Activated naive CD8-positive, alpha-beta T cell treated with anti-CD3 and anti-CD28 coated beads for 36 hours (primary cell): ENCODE data around the gene MAPK10. TPM values are rescaled to one million over a fixed set of nuclear protein-coding genes. Genes with fewer than 3 reads are reported as not detected.
"Not testable (repeated sequence)": the region's sequence is repeated elsewhere in the genome, so short reads cannot be mapped to it uniquely, and the experiment has no call there.

Experiments
- DNase-seq: peaks from one replicate; pipeline ENCODE4 v3.0.0; 2021
- H3K27ac Mint-ChIP-seq: one replicate; pipeline ENCODE4 v1.8.0; 2022; ENCODE audit warnings: mild to moderate bottlenecking, moderate library complexity, mixed read lengths
- H3K27me3 Mint-ChIP-seq: one replicate; pipeline ENCODE4 v1.8.0; 2022; ENCODE audit warnings: mild to moderate bottlenecking, mixed read lengths
- H3K36me3 Mint-ChIP-seq: one replicate; pipeline ENCODE4 v1.8.0; 2021; ENCODE audit warnings: mild to moderate bottlenecking, mixed read lengths
- H3K4me1 Mint-ChIP-seq: one replicate; pipeline ENCODE4 v1.8.0; 2021; ENCODE audit warnings: mixed read lengths
- H3K4me3 Mint-ChIP-seq: one replicate; pipeline ENCODE4 v1.8.0; 2022; ENCODE audit warnings: mild to moderate bottlenecking, moderate library complexity, mixed read lengths
- H3K9me3 Mint-ChIP-seq: one replicate; pipeline ENCODE4 v1.8.0; 2022; ENCODE audit warnings: mixed read lengths
- total RNA-seq, 2 experiments: library from RNA; stranded (reverse); gene quantifications; one replicate each; pipeline ENCODE4 v1.2.3, GENCODE V29; 2021

Gene MAPK10
- total RNA-seq, 2 experiments from 2014 or later, result 0.29 TPM; not detected in 1

GRCh38 chr4:86362510-86362909, 2.7 kb upstream of the MAPK10 start:
- Mint-ChIP-seq H3K27ac (no peak overlapping the region), H3K27me3 (peaks cover 13% of the 10 kb centered on the region), H3K9me3 (no peaks in the 10 kb centered on the region), H3K4me1 (peaks cover 13% of the 10 kb centered on the region), H3K36me3 (no peaks in the 10 kb centered on the region), H3K4me3 (no peak overlapping the region)
- no peak for DNase-seq

GRCh38 chr4:86358257-86358656, 1.6 kb downstream of the MAPK10 start:
- no peak for DNase-seq
- Mint-ChIP-seq H3K36me3 (no peaks in the 10 kb centered on the region), H3K27me3 (peaks cover 18% of the 10 kb centered on the region), H3K9me3 (no peaks in the 10 kb centered on the region), H3K4me1 (peaks cover 16% of the 10 kb centered on the region), H3K27ac (no peak overlapping the region), H3K4me3 (no peak overlapping the region)

GRCh38 chr4:86357608-86358007, 2.2 kb downstream of the MAPK10 start:
- H3K9me3 Mint-ChIP-seq, result no peaks in the 10 kb centered on the region
- peaks cover 18% of the 10 kb centered on the region for H3K27me3 Mint-ChIP-seq
- H3K36me3 Mint-ChIP-seq, result no peaks in the 10 kb centered on the region
- H3K4me3 Mint-ChIP-seq, result no peak overlapping the region
- no peak overlapping the region for H3K27ac Mint-ChIP-seq
- H3K4me1 Mint-ChIP-seq, result peaks cover 16% of the 10 kb centered on the region
- DNase-seq, result no peak

- H3K27me3 Mint-ChIP-seq, result peaks cover 18% of the 10 kb centered on the region
Observed at GRCh38 chr4:86356425-86357210, 3.2 kb downstream of the MAPK10 start.

GRCh38 chr4:86354390-86354789, 5.5 kb downstream of the MAPK10 start:
- Mint-ChIP-seq H3K36me3 (no peaks in the 10 kb centered on the region), H3K4me1 (peaks cover 5% of the 10 kb centered on the region), H3K9me3 (no peaks in the 10 kb centered on the region), H3K27me3 (peaks cover 6% of the 10 kb centered on the region), H3K27ac (no peak overlapping the region), H3K4me3 (no peak overlapping the region)
- no peak for DNase-seq

More at GRCh38 chr4:86356425-86357210, 3.2 kb downstream of the MAPK10 start:
- Mint-ChIP-seq H3K9me3 (no peaks in the 10 kb centered on the region), H3K27ac (no peak overlapping the region), H3K4me1 (peaks cover 16% of the 10 kb centered on the region), H3K36me3 (no peaks in the 10 kb centered on the region), H3K4me3 (no peak overlapping the region)
- no peak for DNase-seq

GRCh38 chr4:86346320-86346719, 13.5 kb downstream of the MAPK10 start:
- Mint-ChIP-seq H3K4me1 (no peaks in the 10 kb centered on the region), H3K9me3 (no peaks in the 10 kb centered on the region), H3K27ac (no peak overlapping the region), H3K27me3 (no peaks in the 10 kb centered on the region), H3K4me3 (no peak overlapping the region), H3K36me3 (no peaks in the 10 kb centered on the region)
- no peak for DNase-seq

GRCh38 chr4:86344127-86344526, 15.7 kb downstream of the MAPK10 start:
- Mint-ChIP-seq H3K36me3 (no peaks in the 10 kb centered on the region), H3K27ac (no peak overlapping the region), H3K4me1 (no peaks in the 10 kb centered on the region), H3K9me3 (no peaks in the 10 kb centered on the region), H3K27me3 (no peaks in the 10 kb centered on the region), H3K4me3 (no peak overlapping the region)
- DNase-seq, result no peak

- H3K27ac Mint-ChIP-seq, result no peak overlapping the region
- H3K4me1 Mint-ChIP-seq, result no peaks in the 10 kb centered on the region
- no peaks in the 10 kb centered on the region for H3K36me3 Mint-ChIP-seq
- no peaks in the 10 kb centered on the region for H3K9me3 Mint-ChIP-seq
- no peak for DNase-seq
- H3K27me3 Mint-ChIP-seq, result no peaks in the 10 kb centered on the region
- H3K4me3 Mint-ChIP-seq, result no peak overlapping the region
Observed at GRCh38 chr4:86338989-86339388, 20.9 kb downstream of the MAPK10 start.

- no peak overlapping the region for H3K27ac Mint-ChIP-seq
- no peaks in the 10 kb centered on the region for H3K27me3 Mint-ChIP-seq
- H3K4me1 Mint-ChIP-seq, result no peaks in the 10 kb centered on the region
- no peaks in the 10 kb centered on the region for H3K9me3 Mint-ChIP-seq
- no peaks in the 10 kb centered on the region for H3K36me3 Mint-ChIP-seq
- no peak overlapping the region for H3K4me3 Mint-ChIP-seq
- DNase-seq, result no peak
Observed at GRCh38 chr4:86338521-86338920, 21.3 kb downstream of the MAPK10 start.

- no peaks in the 10 kb centered on the region for H3K36me3 Mint-ChIP-seq
- no peak overlapping the region for H3K4me3 Mint-ChIP-seq
- H3K9me3 Mint-ChIP-seq, result no peaks in the 10 kb centered on the region
- H3K4me1 Mint-ChIP-seq, result no peaks in the 10 kb centered on the region
- no peaks in the 10 kb centered on the region for H3K27me3 Mint-ChIP-seq
- H3K27ac Mint-ChIP-seq, result no peak overlapping the region
- no peak for DNase-seq
Observed at GRCh38 chr4:86334020-86334750, 25.7 kb downstream of the MAPK10 start.

- no peaks in the 10 kb centered on the region for H3K9me3 Mint-ChIP-seq
- H3K27me3 Mint-ChIP-seq, result no peaks in the 10 kb centered on the region
- no peaks in the 10 kb centered on the region for H3K4me1 Mint-ChIP-seq
- H3K4me3 Mint-ChIP-seq, result no peak overlapping the region
- H3K27ac Mint-ChIP-seq, result no peak overlapping the region
- no peaks in the 10 kb centered on the region for H3K36me3 Mint-ChIP-seq
- DNase-seq, result no peak
Observed at GRCh38 chr4:86333236-86333635, 26.6 kb downstream of the MAPK10 start.

- Mint-ChIP-seq H3K4me3 (no peak overlapping the region), H3K27me3 (no peaks in the 10 kb centered on the region), H3K36me3 (no peaks in the 10 kb centered on the region), H3K4me1 (no peaks in the 10 kb centered on the region), H3K27ac (no peak overlapping the region), H3K9me3 (no peaks in the 10 kb centered on the region)
- no peak for DNase-seq
Observed at GRCh38 chr4:86330961-86331742, 28.7 kb downstream of the MAPK10 start.

GRCh38 chr4:86330411-86330810, 29.4 kb downstream of the MAPK10 start:
- not testable (repeated sequence) for H3K27ac Mint-ChIP-seq, H3K9me3 Mint-ChIP-seq, DNase-seq, H3K27me3 Mint-ChIP-seq, H3K36me3 Mint-ChIP-seq, H3K4me3 Mint-ChIP-seq, H3K4me1 Mint-ChIP-seq

GRCh38 chr4:86329431-86329830, 30.4 kb downstream of the MAPK10 start:
- no peak for DNase-seq
- H3K36me3 Mint-ChIP-seq, result no peaks in the 10 kb centered on the region
- no peaks in the 10 kb centered on the region for H3K4me1 Mint-ChIP-seq
- H3K9me3 Mint-ChIP-seq, result no peaks in the 10 kb centered on the region
- H3K27ac Mint-ChIP-seq, result no peak overlapping the region
- no peak overlapping the region for H3K4me3 Mint-ChIP-seq
- no peaks in the 10 kb centered on the region for H3K27me3 Mint-ChIP-seq

GRCh38 chr4:86326400-86326799, 33.5 kb downstream of the MAPK10 start:
- no peaks in the 10 kb centered on the region for H3K4me1 Mint-ChIP-seq
- no peak overlapping the region for H3K27ac Mint-ChIP-seq
- H3K9me3 Mint-ChIP-seq, result no peaks in the 10 kb centered on the region
- DNase-seq, result no peak
- H3K27me3 Mint-ChIP-seq, result no peaks in the 10 kb centered on the region
- H3K36me3 Mint-ChIP-seq, result no peaks in the 10 kb centered on the region
- no peak overlapping the region for H3K4me3 Mint-ChIP-seq
